PC-3 (cell line): ENCODE results near the gene GLMN. TPM values are rescaled to one million over a fixed set of nuclear protein-coding genes. Genes with fewer than 3 reads are reported as not detected.

Experiments used
- ATAC-seq: fragments of 200-7000 bp; cut with Tn5 transposase; 2 replicates; pipeline ENCODE4 v1.9.1; 2020; ENCODE audit warnings: mild to moderate bottlenecking, moderate library complexity
- BruUV-seq: library from RNA; stranded (reverse); fragments of 400-500 nt; replicated peaks from 2 replicates; lab custom pipeline; 2021; lab: Mats Ljungman, UMichigan
- CTCF ChIA-PET: fragments of 300-600 bp; sonication (Branson Sonifier 250); formaldehyde crosslinking; loops from one replicate; lab custom pipeline; 2022; ENCODE audit warnings: antibody characterized with exemption; lab: Charles Lee
- POLR2A ChIA-PET: fragments of 300-600 bp; sonication (Branson Sonifier 250); formaldehyde crosslinking; loops from one replicate; lab custom pipeline; 2022; ENCODE audit warnings: antibody characterized with exemption; ENCODE audit not compliant: unreplicated experiment; lab: Charles Lee
- DNase-seq: peaks from one replicate; pipeline ENCODE4 v3.0.0-alpha.2; 2015
- H2AFZ ChIP-seq: fragments of 300-600 bp; sonication (generic); 2 replicates; pipeline ENCODE4 v1.6.0; 2016; ENCODE audit warnings: antibody characterized with exemption, low read length
- H3F3A ChIP-seq: fragments of 300-600 bp; sonication (generic); one replicate; pipeline ENCODE4 v1.6.0; 2017; ENCODE audit warnings: antibody characterized with exemption, low read length, control low read depth, mild to moderate bottlenecking; ENCODE audit not compliant: unreplicated experiment
- H3K27ac ChIP-seq: fragments of 300-600 bp; sonication (generic); 2 replicates; pipeline ENCODE4 v1.5.1; 2016; ENCODE audit warnings: mild to moderate bottlenecking, low read length
- H3K27me3 ChIP-seq: fragments of 300-600 bp; sonication (generic); 2 replicates; pipeline ENCODE4 v1.6.1; 2016; ENCODE audit warnings: low read length, mixed read lengths
- H3K36me3 ChIP-seq: fragments of 300-600 bp; sonication (generic); 2 replicates; pipeline ENCODE4 v1.6.1; 2016; ENCODE audit warnings: low read depth, mixed run types, low read length, mixed read lengths
- H3K4me1 ChIP-seq: fragments of 300-600 bp; sonication (generic); 2 replicates; pipeline ENCODE4 v1.5.1; 2016; ENCODE audit warnings: low read length; ENCODE audit not compliant: insufficient read depth
- H3K4me2 ChIP-seq: fragments of 300-600 bp; sonication (generic); 2 replicates; pipeline ENCODE4 v1.6.0; 2016; ENCODE audit warnings: low read length
- H3K4me3 ChIP-seq: fragments of 300-600 bp; sonication (generic); 2 replicates; pipeline ENCODE4 v1.5.1; 2016; ENCODE audit warnings: mild to moderate bottlenecking, low read length, mixed read lengths
- H3K79me2 ChIP-seq: fragments of 300-600 bp; sonication (generic); 2 replicates; pipeline ENCODE4 v1.6.1; 2017; ENCODE audit warnings: low read length, mixed read lengths
- H3K9ac ChIP-seq: fragments of 300-600 bp; sonication (generic); 2 replicates; pipeline ENCODE4 v1.6.0; 2016; ENCODE audit warnings: mild to moderate bottlenecking, low read length
- H3K9me2 ChIP-seq: fragments of 300-600 bp; sonication (generic); replicated peaks from 2 replicates; pipeline ENCODE4 v1.6.1; 2016; ENCODE audit warnings: mixed run types, low read length, mixed read lengths
- H3K9me3 ChIP-seq: fragments of 300-600 bp; sonication (generic); 2 replicates; pipeline ENCODE4 v1.6.1; 2016; ENCODE audit warnings: low read length, mixed read lengths
- H4K20me1 ChIP-seq: fragments of 300-600 bp; sonication (generic); 2 replicates; pipeline ENCODE4 v1.6.1; 2016; ENCODE audit warnings: low read length, mixed read lengths
- CTCF ChIP-seq: fragments of 300-600 bp; sonication (generic); conservative IDR thresholded peaks from 2 replicates; pipeline ENCODE4 v1.5.1; 2017; ENCODE audit warnings: antibody characterized with exemption, low read depth, mild to moderate bottlenecking, low read length
- EZH2 ChIP-seq: fragments of 300-600 bp; sonication (generic); IDR thresholded peaks from one replicate; pipeline ENCODE4 v1.6.1; 2017; ENCODE audit warnings: antibody characterized with exemption, mild to moderate bottlenecking, low read length; ENCODE audit not compliant: unreplicated experiment
- EZH2phosphoT487 ChIP-seq: fragments of 300-600 bp; sonication (generic); IDR thresholded peaks from 2 replicates; pipeline ENCODE4 v1.6.1; 2018; ENCODE audit warnings: mild to moderate bottlenecking, antibody characterized with exemption, low read length, borderline replicate concordance
- intact Hi-C: fragments of 100-400 bp; cut with micrococcal nuclease; formaldehyde crosslinking; loops from 2 replicates; pipeline ENCODE4 v1.9.0; 2023
- total RNA-seq: library from RNA; depleted of rRNA; stranded (reverse); fragments of >200 nt; gene quantifications from 2 replicates; pipeline ENCODE4 v1.2.3, GENCODE V29; 2014; rRNA removed

Gene GLMN
- total RNA-seq, 1 experiment from 2014 or later: 13.6 TPM

GRCh38 chr1:92203105-92203504 is 95.7 kb downstream of the GLMN start:
- H3K36me3 ChIP-seq: no peaks in the 10 kb centered on the region
- H3K9me2 ChIP-seq: no peaks in the 10 kb centered on the region
- no peak overlapping the region for H3K27ac ChIP-seq
- ChIA-PET POLR2A (no interaction called here), CTCF (no interaction called here)
- H3K4me3 ChIP-seq: no peak overlapping the region
- no peak overlapping the region for H3K4me2 ChIP-seq
- H3F3A ChIP-seq: no peaks in the 10 kb centered on the region
- no TSS peak for BruUV-seq
- H3K9ac ChIP-seq: no peak overlapping the region
- no peak overlapping the region for H2AFZ ChIP-seq
- H3K4me1 ChIP-seq: no peaks in the 10 kb centered on the region
- ATAC-seq: no peak
- no peak for TF ChIP-seq CTCF
- no peak for TF ChIP-seq EZH2phosphoT487
- no peak for TF ChIP-seq EZH2
- H4K20me1 ChIP-seq: no peaks in the 10 kb centered on the region
- no peaks in the 10 kb centered on the region for H3K27me3 ChIP-seq
- 0 out of 2 replicates have a peak, but pooled peaks cover 4% of the 10 kb centered on the region for H3K9me3 ChIP-seq
- intact Hi-C loops: no loop called here
- H3K79me2 ChIP-seq: no peaks in the 10 kb centered on the region
- DNase-seq: no peak

GRCh38 chr1:92201973-92202372 is 96.8 kb downstream of the GLMN start:
- Histone ChIP-seq H4K20me1 (no peaks in the 10 kb centered on the region), H3K4me1 (no peaks in the 10 kb centered on the region), H3K4me2 (no peak overlapping the region), H3K9ac (no peak overlapping the region), H3K27me3 (no peaks in the 10 kb centered on the region), H3K36me3 (no peaks in the 10 kb centered on the region), H3K4me3 (no peak overlapping the region), H2AFZ (no peak overlapping the region), H3K9me2 (no peaks in the 10 kb centered on the region), H3K9me3 (0 out of 2 replicates have a peak, but pooled peaks cover 4% of the 10 kb centered on the region), H3K79me2 (no peaks in the 10 kb centered on the region), H3F3A (no peaks in the 10 kb centered on the region), H3K27ac (no peak overlapping the region)
- POLR2A ChIA-PET: no interaction called here
- intact Hi-C loops: no loop called here
- TF ChIP-seq EZH2 (no peak), CTCF (no peak), EZH2phosphoT487 (no peak)
- no TSS peak for BruUV-seq
- CTCF ChIA-PET: no interaction called here
- ATAC-seq: no peak
- DNase-seq: no peak

Other genes starting within 250 kb of the GLMN start
- 0.91 TPM in 1 of 2 replicates, not detected in the other for gene SETSIP, start 223.6 kb downstream of the GLMN start, total RNA-seq
- 2.1 and 3.9 TPM in 2 replicates for gene BTBD8, start 218.6 kb downstream of the GLMN start, total RNA-seq
- not detected in 2 replicates for gene C1orf146, start 81.1 kb downstream of the GLMN start, total RNA-seq
- 4.1 and 4.3 TPM in 2 replicates for gene RPAP2, start 72 bp upstream of the GLMN start, total RNA-seq
- gene GFI1, start 187.9 kb upstream of the GLMN start, total RNA-seq: 0.29 and 0.84 TPM in 2 replicates